ENCODE measurements around the gene UGDH. TPM values are rescaled to one million over a fixed set of nuclear protein-coding genes. Genes with fewer than 3 reads are reported as not detected.

The UGDH gene
- total and polyA plus RNA-seq, 2 of the 13 experiments (the other 11 are each of a cell fraction or from before 2014, with no cell fraction given) = 99.0 to 384 TPM

DNA sequence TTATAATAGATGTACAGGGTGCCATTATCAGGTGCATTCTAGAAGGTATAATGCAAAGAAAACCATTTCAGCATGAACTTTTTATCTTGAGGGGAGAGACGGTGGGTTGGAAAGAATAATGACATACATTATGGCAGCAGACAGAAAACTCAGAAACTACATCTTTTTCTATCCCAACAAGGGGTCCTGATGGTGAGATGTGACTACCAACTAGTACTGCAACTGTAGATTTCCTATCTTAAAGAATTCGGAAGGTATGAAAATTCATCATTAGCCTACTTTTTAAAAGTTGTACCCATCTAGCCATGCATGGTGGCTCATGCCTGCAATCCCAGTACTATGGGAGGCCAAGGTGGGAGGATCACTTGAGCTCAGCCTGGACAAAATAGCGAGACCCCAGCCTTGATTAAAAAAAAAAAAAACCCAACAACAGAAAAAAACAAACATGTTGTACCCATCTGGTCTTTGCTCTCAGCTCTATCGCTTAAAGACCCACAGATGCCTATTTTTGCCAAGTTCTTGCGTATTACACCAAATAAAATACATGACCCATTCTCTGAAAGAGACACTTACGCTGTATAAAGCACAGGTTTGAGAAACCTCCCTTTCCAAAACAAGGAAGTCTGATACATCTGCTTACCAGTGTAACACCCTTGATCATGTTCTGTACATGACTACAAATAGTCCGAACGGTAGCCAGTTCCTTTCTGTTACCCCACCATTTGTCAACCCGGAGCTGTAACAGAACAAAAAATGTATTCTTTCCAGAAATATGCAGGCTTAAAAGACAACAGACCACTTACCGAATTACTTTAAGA lies 70.1 kb downstream of the UGDH start:
- no peak overlapping the region for H2AFZ ChIP-seq (ENCODE audit: low read length)
- DNase-seq (ENCODE audit: low spot score) (no peak), FAIRE-seq (no peak), ATAC-seq (no peak)
- H3K4me2 ChIP-seq (ENCODE audit: low read depth, low read length) = peak overlapping the region; percentile 91
- BruUV-seq (replicated peaks) = no TSS peak
- H3K79me2 ChIP-seq (ENCODE audit: insufficient read depth, low read length) = peaks cover 52% of the 10 kb centered on the region
- WGBS (ENCODE audit: low lambda C conversion rate) = 32% methylated on average over 10 of the region's 10 CpGs
- peak overlapping the region; percentile 97 for H3K9ac ChIP-seq (ENCODE audit: insufficient read depth, low read depth, low read length)
- CTCF ChIA-PET (ENCODE audit: low intra/inter-chr PET ratio, low total read pairs) = no interaction called here
- intact Hi-C loops (cut with micrococcal nuclease; ENCODE audit: unreplicated experiment) (no loop called here), in situ Hi-C loops (cut with HindIII; ENCODE audit: extremely low pct_ligation_motif_present, low pct_unique_long_range_greater_than_20kb) (no loop called here)
- peak overlapping the region; percentile 87 for H3K27ac ChIP-seq (ENCODE audit: extremely low read length, insufficient read depth, low read length)
- POLR2A ChIA-PET = interaction anchor here (2.0 to 4.0 kb wide), 5 partner anchors 28 to 92 kb away, joined by 10 to 50 read pairs (median 30); partner anchors contain the start of genes KLB and RFC1
- no peak for TF ChIP-seq NFKB2 (CRISPR knock-in tag; IDR thresholded peaks at IDR 0.05; ENCODE audit: borderline replicate concordance)
- peak; percentile 84 for TF ChIP-seq ZNF121 (CRISPR knock-in tag; IDR thresholded peaks at IDR 0.05)
- no peak for TF ChIP-seq HOXA7 (CRISPR knock-in tag; IDR thresholded peaks at IDR 0.05)
- no peak for TF ChIP-seq ZNF513 (CRISPR knock-in tag; conservative IDR thresholded peaks at IDR 0.05)
- TF ChIP-seq POLR2G (IDR thresholded peaks at IDR 0.05; ENCODE audit: low read depth, low read length) = 0 out of 2 replicates have a peak, but pooled peaks have one; percentile 39
- TF ChIP-seq, protein P1, sequence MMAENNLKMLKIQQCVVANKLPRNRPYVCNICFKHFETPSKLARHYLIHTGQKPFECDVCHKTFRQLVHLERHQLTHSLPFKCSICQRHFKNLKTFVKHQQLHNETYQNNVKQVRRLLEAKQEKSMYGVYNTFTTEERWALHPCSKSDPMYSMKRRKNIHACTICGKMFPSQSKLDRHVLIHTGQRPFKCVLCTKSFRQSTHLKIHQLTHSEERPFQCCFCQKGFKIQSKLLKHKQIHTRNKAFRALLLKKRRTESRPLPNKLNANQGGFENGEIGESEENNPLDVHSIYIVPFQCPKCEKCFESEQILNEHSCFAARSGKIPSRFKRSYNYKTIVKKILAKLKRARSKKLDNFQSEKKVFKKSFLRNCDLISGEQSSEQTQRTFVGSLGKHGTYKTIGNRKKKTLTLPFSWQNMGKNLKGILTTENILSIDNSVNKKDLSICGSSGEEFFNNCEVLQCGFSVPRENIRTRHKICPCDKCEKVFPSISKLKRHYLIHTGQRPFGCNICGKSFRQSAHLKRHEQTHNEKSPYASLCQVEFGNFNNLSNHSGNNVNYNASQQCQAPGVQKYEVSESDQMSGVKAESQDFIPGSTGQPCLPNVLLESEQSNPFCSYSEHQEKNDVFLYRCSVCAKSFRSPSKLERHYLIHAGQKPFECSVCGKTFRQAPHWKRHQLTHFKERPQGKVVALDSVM (CRISPR knock-in tag; IDR thresholded peaks at IDR 0.05) = peak; percentile 30; the same call in 1 of the 2 replicates
- TF ChIP-seq RBFOX2 (IDR thresholded peaks at IDR 0.05; ENCODE audit: low read depth, low read length) = peak; percentile 53; the same call in 1 of the 2 replicates
- TF ChIP-seq, protein P2, sequence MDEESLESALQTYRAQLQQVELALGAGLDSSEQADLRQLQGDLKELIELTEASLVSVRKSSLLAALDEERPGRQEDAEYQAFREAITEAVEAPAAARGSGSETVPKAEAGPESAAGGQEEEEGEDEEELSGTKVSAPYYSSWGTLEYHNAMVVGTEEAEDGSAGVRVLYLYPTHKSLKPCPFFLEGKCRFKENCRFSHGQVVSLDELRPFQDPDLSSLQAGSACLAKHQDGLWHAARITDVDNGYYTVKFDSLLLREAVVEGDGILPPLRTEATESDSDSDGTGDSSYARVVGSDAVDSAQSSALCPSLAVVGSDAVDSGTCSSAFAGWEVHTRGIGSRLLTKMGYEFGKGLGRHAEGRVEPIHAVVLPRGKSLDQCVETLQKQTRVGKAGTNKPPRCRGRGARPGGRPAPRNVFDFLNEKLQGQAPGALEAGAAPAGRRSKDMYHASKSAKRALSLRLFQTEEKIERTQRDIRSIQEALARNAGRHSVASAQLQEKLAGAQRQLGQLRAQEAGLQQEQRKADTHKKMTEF (CRISPR knock-in tag; IDR thresholded peaks at IDR 0.05) = no peak
- H3K36me3 ChIP-seq (replicated peaks in 1 of 2; ENCODE audit: control insufficient read depth in 1 of 2, insufficient read depth in 2 of 2, low read length in 2 of 2) = peaks cover 8 to 51% of the 10 kb centered on the region in 2 experiments
- H4K20me1 ChIP-seq (ENCODE audit: insufficient read depth, low read length) = peaks cover 54% of the 10 kb centered on the region
- H3K9me3 ChIP-seq (ENCODE audit: low read length) = no peaks in the 10 kb centered on the region
- H3K27me3 ChIP-seq (ENCODE audit: control insufficient read depth in 1 of 2, insufficient read depth in 2 of 2, low read length in 2 of 2) = no peaks in the 10 kb centered on the region; a peak in 1 of 5 replicates
- H3K4me3 ChIP-seq (replicated peaks in 1 of 3; ENCODE audit: insufficient read depth in 1 of 3, low read depth in 2 of 3, low read length in 3 of 3) = peak overlapping the region; percentile 84 to 97 (median 93)
- peaks cover 65% of the 10 kb centered on the region for H3K4me1 ChIP-seq (ENCODE audit: insufficient read depth, low read length)
